ENCODE measurements around the gene RNF214. TPM values are rescaled to one million over a fixed set of nuclear protein-coding genes. Genes with fewer than 3 reads are reported as not detected.

The RNF214 gene
- total RNA-seq, 1 experiment from 2014 or later: 1.7 TPM

GRCh38 chr11:117225553-117226170, 6.8 kb upstream of the RNF214 start:
- DNase-seq (ENCODE audit: low read depth): no peak
- in situ Hi-C loops (cut with HindIII; ENCODE audit: low pct_unique_long_range_greater_than_20kb, low sequenced_read_pairs): no loop called here

DNA sequence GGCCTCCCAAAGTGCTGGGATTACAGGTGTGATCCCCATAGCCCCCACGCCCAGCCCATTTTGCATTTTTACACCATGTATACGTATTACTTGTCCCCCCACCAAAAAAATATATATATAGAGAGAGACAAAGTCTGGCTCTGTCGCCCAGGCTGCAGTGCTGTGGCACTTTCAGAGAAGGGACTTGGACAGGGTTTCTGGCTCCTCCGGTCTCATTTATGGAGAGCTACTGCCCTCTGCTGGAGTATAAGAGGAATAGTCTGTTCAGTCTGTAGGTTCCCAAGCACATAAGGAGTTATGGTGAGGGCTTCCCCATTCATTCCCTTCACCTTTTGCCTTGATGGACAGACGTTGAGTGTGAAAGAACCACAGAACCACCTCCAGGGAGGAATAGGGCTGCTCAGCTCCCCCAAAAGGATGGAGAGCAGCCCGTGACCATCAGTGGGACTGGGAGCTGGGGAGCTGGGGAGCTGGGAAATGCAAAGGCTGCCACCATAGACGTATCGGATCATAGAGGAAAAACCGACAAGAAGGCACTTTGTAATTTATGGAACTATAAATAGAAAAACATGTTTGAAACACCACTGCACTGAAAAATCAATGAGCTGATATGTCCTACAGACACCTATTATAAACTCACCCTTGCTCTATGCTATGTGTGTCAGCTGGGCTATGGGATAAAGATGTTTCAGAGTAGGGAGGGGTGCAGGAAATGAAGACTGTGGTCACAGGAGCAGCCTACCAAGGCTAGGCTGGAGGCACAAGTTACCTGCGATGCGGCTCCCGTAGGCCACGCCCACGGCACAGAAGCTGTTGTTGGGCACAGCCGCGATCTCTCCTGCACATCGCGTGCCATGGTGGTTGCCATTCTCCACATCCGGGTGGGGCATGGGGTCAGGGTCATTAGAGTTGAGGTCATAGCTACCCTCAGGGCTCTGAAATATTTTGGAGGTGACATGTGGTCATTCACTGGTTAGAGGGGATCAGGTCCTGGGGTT, 5.8 kb upstream of the RNF214 start:
- in situ Hi-C loops (cut with HindIII; ENCODE audit: low pct_unique_long_range_greater_than_20kb, low sequenced_read_pairs): no loop called here

DNA sequence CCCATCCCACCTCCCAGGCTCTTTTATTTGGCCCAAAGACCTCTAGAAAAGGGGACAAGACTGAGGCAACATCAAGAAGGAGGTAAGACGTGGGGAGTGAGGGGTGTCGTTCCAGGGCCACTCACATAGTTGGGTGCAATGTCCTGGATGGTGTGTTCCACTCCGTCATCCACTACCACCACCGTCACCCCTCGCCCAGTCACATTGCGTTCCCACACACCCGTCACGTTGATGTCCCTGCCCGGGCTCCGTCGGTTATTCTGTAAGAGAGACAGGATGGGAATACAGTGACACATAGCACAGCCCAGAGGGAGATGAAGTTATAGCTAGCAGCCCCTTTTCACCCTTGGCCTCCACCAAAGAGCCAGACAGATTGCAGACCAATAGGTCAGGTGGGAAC, 4.4 kb upstream of the RNF214 start:
- in situ Hi-C loops (cut with HindIII; ENCODE audit: low pct_unique_long_range_greater_than_20kb, low sequenced_read_pairs): no loop called here
- DNase-seq (ENCODE audit: low read depth): no peak

More for the DNA sequence above, 5.8 kb upstream of the RNF214 start:
- peak; percentile 36 for DNase-seq (ENCODE audit: low read depth)

DNA sequence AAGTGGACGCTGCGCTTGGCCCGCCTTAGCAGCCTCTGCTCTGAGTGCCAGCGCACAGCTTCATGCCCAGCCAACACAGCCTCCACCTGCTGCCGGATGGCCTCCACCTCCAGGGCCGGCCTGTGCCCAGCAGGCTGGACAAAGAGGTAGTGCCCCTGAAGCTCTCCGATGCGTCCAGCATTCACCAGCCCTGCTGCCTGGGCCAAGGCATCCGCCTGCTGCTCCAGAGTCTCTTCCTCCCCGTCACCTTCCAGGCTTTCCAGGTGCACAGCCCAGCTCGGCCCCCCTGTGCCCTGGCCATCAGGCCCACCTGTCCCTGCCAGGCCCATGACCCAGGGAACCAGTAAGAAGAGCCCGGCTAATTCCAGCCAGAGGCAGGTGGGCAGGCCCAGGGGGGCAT, 3.1 kb upstream of the RNF214 start:
- in situ Hi-C loops (cut with HindIII; ENCODE audit: low pct_unique_long_range_greater_than_20kb, low sequenced_read_pairs): no loop called here
- no peak for DNase-seq (ENCODE audit: low read depth)

DNA sequence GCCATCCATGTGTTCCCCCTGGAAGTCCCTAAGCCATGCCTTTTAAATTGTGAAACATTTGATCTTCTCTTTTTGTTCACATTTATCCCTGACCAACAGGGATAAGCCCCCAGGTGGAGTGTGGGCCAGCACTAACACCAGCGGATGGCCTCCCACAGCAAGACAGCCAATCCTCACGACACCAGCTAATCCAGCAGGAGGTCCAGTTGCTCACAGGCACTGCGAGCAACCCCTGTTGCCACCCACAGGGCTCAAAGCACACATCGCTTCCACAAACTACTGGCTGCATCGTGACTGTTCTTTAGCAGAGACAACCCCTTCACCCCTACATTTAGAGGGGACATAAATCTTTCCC, 2.6 kb upstream of the RNF214 start:
- no peak for DNase-seq (ENCODE audit: low read depth)
- in situ Hi-C loops (cut with HindIII; ENCODE audit: low pct_unique_long_range_greater_than_20kb, low sequenced_read_pairs): no loop called here

GRCh38 chr11:117230286-117230961, 2.0 kb upstream of the RNF214 start:
- in situ Hi-C loops (cut with HindIII; ENCODE audit: low pct_unique_long_range_greater_than_20kb, low sequenced_read_pairs): no loop called here
- no peak for DNase-seq (ENCODE audit: low read depth)

- in situ Hi-C loops (cut with HindIII; ENCODE audit: low pct_unique_long_range_greater_than_20kb, low sequenced_read_pairs): no loop called here
Observed at GRCh38 chr11:117230999-117231841, 1.3 kb upstream of the RNF214 start.

DNA sequence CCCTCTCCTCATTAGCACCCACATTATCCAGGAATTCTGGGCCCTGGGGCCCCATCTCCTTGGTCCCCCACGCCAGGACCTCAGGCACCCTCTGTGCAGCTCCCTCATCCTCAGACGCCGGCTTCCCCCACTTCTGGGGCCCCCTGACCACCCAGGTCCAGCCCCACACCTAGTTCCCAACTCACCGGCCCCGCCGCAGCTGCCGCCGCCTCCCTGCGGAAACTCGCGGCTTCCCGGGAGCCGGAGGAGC, 704 bp upstream of the RNF214 start, which contains the start of gene PCSK7:
PCSK7 (minus strand) TSS at position 232 of the 250 bp plus-strand sequence. CDS start 2,229 bp downstream, outside the sequence.
- no peak for DNase-seq (ENCODE audit: low read depth)
- in situ Hi-C loops (cut with HindIII; ENCODE audit: low pct_unique_long_range_greater_than_20kb, low sequenced_read_pairs): no loop called here

More at GRCh38 chr11:117230999-117231841, 1.3 kb upstream of the RNF214 start:
- no peak for DNase-seq (ENCODE audit: low read depth)

GRCh38 chr11:117232911-117233409, 489 bp downstream of the RNF214 start:
- no peak for DNase-seq (ENCODE audit: low read depth)
- in situ Hi-C loops (cut with HindIII; ENCODE audit: low pct_unique_long_range_greater_than_20kb, low sequenced_read_pairs): no loop called here

DNA sequence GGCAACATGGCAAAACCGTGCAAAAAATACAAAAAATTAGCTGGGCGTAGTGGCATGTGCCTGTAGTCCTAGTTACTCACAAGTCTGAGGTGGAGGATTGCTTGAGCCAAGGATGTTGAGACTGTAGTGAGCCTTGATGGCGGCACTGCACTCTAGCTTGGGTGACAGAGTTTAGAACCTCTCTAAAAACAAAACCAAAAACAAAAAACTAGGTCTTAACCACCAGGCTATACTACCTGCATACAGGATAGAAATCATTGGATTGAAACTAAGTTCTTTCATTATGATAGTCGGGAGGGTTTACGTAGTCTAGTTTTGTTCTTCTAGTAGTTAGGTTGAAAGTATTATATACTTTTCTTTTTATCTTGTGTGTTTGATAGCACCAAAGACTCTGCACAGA, 5.8 kb downstream of the RNF214 start:
- in situ Hi-C loops (cut with HindIII; ENCODE audit: low pct_unique_long_range_greater_than_20kb, low sequenced_read_pairs): no loop called here
- DNase-seq (ENCODE audit: low read depth): no peak

GRCh38 chr11:117239295-117239694, 6.8 kb downstream of the RNF214 start:
- peak; percentile 66 for DNase-seq (ENCODE audit: low read depth)
- in situ Hi-C loops (cut with HindIII; ENCODE audit: low pct_unique_long_range_greater_than_20kb, low sequenced_read_pairs): no loop called here

GRCh38 chr11:117248341-117248740, 15.9 kb downstream of the RNF214 start:
- in situ Hi-C loops (cut with HindIII; ENCODE audit: low pct_unique_long_range_greater_than_20kb, low sequenced_read_pairs): no loop called here

DNA sequence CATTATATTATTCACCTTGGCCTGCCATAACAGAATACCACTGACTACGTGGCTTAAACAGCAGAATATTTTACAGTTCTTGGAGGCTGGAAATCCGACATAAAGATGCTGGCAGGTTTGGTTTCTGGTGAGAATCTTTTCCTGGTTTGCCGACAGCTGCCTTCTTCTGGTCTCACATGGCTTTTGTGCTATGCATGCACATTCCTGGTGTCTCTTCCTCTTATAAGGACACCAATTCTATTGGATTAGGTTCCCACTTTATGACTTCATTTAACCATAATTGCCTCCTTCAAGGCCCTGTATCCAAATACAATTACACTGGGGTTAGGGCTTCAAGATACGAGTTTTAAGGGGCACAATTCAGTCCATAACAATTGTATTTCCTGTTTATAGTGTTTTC, 17.1 kb downstream of the RNF214 start:
- no peak for DNase-seq (ENCODE audit: low read depth)
- in situ Hi-C loops (cut with HindIII; ENCODE audit: low pct_unique_long_range_greater_than_20kb, low sequenced_read_pairs): no loop called here

More at GRCh38 chr11:117248341-117248740, 15.9 kb downstream of the RNF214 start:
- DNase-seq (ENCODE audit: low read depth): no peak

DNA sequence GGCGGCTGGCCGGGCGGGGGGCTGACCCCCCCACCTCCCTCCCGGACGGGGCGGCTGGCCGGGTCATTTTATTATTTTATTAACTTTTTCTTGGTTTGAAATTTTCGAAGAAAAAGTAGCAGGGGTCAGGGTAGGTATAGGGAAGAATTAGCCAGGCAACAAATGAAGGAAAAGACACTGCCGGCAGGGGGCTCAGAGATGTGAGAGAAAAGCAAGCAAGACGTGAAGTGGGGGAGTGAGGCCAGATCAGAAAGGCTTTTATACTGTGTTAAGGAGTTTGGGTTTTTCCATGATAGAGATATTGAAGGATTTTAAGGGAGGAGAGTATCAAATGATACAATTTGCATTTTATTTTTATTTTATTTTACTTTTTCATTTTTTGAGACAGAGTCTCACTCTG, 19.0 kb downstream of the RNF214 start:
- in situ Hi-C loops (cut with HindIII; ENCODE audit: low pct_unique_long_range_greater_than_20kb, low sequenced_read_pairs): no loop called here

GRCh38 chr11:117255966-117256365, 23.5 kb downstream of the RNF214 start:
- DNase-seq (ENCODE audit: low read depth): no peak

More for the DNA sequence above, 19.0 kb downstream of the RNF214 start:
- DNase-seq (ENCODE audit: low read depth): no peak

GRCh38 chr11:117256573-117256972, 24.1 kb downstream of the RNF214 start:
- in situ Hi-C loops (cut with HindIII; ENCODE audit: low pct_unique_long_range_greater_than_20kb, low sequenced_read_pairs): no loop called here
- DNase-seq (ENCODE audit: low read depth): no peak

More at GRCh38 chr11:117255966-117256365, 23.5 kb downstream of the RNF214 start:
- in situ Hi-C loops (cut with HindIII; ENCODE audit: low pct_unique_long_range_greater_than_20kb, low sequenced_read_pairs): no loop called here

GRCh38 chr11:117258576-117258975, 26.1 kb downstream of the RNF214 start:
- in situ Hi-C loops (cut with HindIII; ENCODE audit: low pct_unique_long_range_greater_than_20kb, low sequenced_read_pairs): no loop called here

GRCh38 chr11:117259417-117259816, 26.9 kb downstream of the RNF214 start:
- in situ Hi-C loops (cut with HindIII; ENCODE audit: low pct_unique_long_range_greater_than_20kb, low sequenced_read_pairs): no loop called here
- DNase-seq (ENCODE audit: low read depth): no peak

More at GRCh38 chr11:117258576-117258975, 26.1 kb downstream of the RNF214 start:
- DNase-seq (ENCODE audit: low read depth): no peak
